SK-N-SH treated with all-trans-retinoic acid at 6 μM for 48 hours (cell line): ENCODE measurements around the gene RPL3.

Experiments
- ATAC-seq: fragments of 200-7000 bp; cut with Tn5 transposase; 3 replicates; pipeline ENCODE4 v1.9.1; 2020; ENCODE audit warnings: mild to moderate bottlenecking, moderate library complexity
- CSDC2 ChIP-seq: fragments of 250-450 bp; sonication (Bioruptor Pico); IDR thresholded peaks from 2 replicates; pipeline ENCODE4 v1.5.0; 2020; ENCODE audit warnings: mild to moderate bottlenecking, moderate library complexity
- ESRRG ChIP-seq: fragments of 250-450 bp; sonication (Bioruptor Pico); IDR thresholded peaks from 2 replicates; pipeline ENCODE4 v1.6.1; 2021; ENCODE audit warnings: mild to moderate bottlenecking
- GLIS3 ChIP-seq: fragments of 250-450 bp; sonication (Bioruptor Pico); IDR thresholded peaks from 2 replicates; pipeline ENCODE4 v1.5.0; 2020; ENCODE audit warnings: mild to moderate bottlenecking, moderate library complexity
- ISL1 ChIP-seq: fragments of 250-450 bp; sonication (Bioruptor Pico); IDR thresholded peaks from 2 replicates; pipeline ENCODE4 v2.1.2; 2022; ENCODE audit warnings: mild to moderate bottlenecking, moderate library complexity
- OSR1 ChIP-seq: fragments of 250-450 bp; sonication (Bioruptor Pico); IDR thresholded peaks from 2 replicates; pipeline ENCODE4 v1.8.0; 2022; ENCODE audit warnings: moderate library complexity, mild to moderate bottlenecking, inconsistent platforms
- PPARA ChIP-seq: fragments of 250-450 bp; sonication (Bioruptor Pico); IDR thresholded peaks from 2 replicates; pipeline ENCODE4 v1.5.0; 2020; ENCODE audit warnings: mild to moderate bottlenecking, borderline replicate concordance
- SNAI2 ChIP-seq: fragments of 250-450 bp; sonication (Bioruptor Pico); IDR thresholded peaks from 2 replicates; pipeline ENCODE4 v1.5.0; 2020; ENCODE audit warnings: mild to moderate bottlenecking, moderate library complexity
- TCF4 ChIP-seq: fragments of 250-450 bp; sonication (Bioruptor Pico); IDR thresholded peaks from 2 replicates; pipeline ENCODE4 v1.8.0; 2021; ENCODE audit warnings: mild to moderate bottlenecking, moderate library complexity, borderline replicate concordance
- ZC3H10 ChIP-seq: fragments of 250-450 bp; sonication (Bioruptor Pico); IDR thresholded peaks from 2 replicates; pipeline ENCODE4 v1.5.1; 2021; ENCODE audit warnings: mild to moderate bottlenecking, moderate library complexity
- ZFP3 ChIP-seq: fragments of 250-450 bp; sonication (Bioruptor Pico); IDR thresholded peaks from 2 replicates; pipeline ENCODE4 v1.5.0; 2020; ENCODE audit warnings: mild to moderate bottlenecking, moderate library complexity
- ZFP30 ChIP-seq: fragments of 450-650 bp; formaldehyde crosslinking; IDR thresholded peaks from 2 replicates; pipeline ENCODE4 v1.5.0; 2022; ENCODE audit warnings: mild to moderate bottlenecking, moderate library complexity
- ZNF565 ChIP-seq: fragments of 450-650 bp; formaldehyde crosslinking; conservative IDR thresholded peaks from 2 replicates; pipeline ENCODE4 v1.5.0; 2020; ENCODE audit warnings: low read depth, mild to moderate bottlenecking, moderate library complexity
- ZNF8 ChIP-seq: fragments of 450-650 bp; formaldehyde crosslinking; IDR thresholded peaks from 2 replicates; pipeline ENCODE4 v1.5.0; 2020; ENCODE audit warnings: mild to moderate bottlenecking, moderate library complexity
- TF ChIP-seq, protein P1 (sequence below): fragments of 250-450 bp; sonication (Bioruptor Pico); IDR thresholded peaks from 2 replicates; pipeline ENCODE4 v1.8.0; 2020; ENCODE audit warnings: mild to moderate bottlenecking, moderate library complexity, borderline replicate concordance
- TF ChIP-seq, protein P2 (sequence below): fragments of 250-450 bp; sonication (Bioruptor Pico); IDR thresholded peaks from 2 replicates; pipeline ENCODE4 v1.5.1; 2020; ENCODE audit warnings: low read depth, mild to moderate bottlenecking, moderate library complexity
- TF ChIP-seq, protein P3 (sequence below): fragments of 250-450 bp; sonication (Bioruptor Pico); IDR thresholded peaks from 2 replicates; pipeline ENCODE4 v1.5.1; 2021; ENCODE audit warnings: mild to moderate bottlenecking, moderate library complexity
- TF ChIP-seq, protein P4 (sequence below): fragments of 250-450 bp; sonication (Bioruptor Pico); IDR thresholded peaks from 2 replicates; pipeline ENCODE4 v1.5.0; 2020; ENCODE audit warnings: mild to moderate bottlenecking, moderate library complexity

RPL3 gene

DNA sequence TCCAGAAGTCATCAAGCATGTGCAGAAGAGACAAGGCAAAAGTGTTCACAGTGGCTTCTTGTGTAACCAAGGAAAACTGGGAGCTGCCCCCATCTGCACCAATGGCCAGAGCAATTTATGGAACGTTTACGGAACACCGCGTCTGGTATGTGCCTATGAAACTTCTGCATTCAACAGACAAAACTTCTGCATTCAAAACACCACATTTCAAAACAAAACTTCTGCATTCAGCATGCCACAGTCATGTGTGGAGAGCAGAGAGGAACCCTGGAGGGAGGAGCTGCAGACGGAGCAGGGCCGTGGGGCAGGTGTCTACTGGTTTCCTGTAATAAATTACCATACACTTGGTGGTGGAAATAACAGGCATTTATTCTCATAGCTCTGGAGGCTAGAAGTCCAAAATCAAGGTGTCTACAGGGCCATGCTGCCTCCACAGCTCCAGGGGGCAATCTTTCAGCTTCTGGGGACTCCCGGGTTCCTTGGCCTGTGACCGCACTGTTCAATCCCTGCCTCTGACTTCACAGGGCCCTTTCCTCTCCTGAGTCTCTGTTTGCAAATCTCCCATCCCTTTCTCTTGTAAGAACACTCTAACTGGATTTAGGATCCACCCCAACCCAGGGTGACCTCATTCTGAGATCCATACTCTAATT lies 32.2 kb downstream of the RPL3 start:
- TF ChIP-seq ESRRG = no peak
- no peak for TF ChIP-seq OSR1 (CRISPR knock-in tag)
- no peak for TF ChIP-seq TCF4
- no peak for TF ChIP-seq ISL1 (CRISPR knock-in tag)
- TF ChIP-seq GLIS3 = no peak
- no peak for TF ChIP-seq CSDC2 (CRISPR knock-in tag)
- no peak for TF ChIP-seq ZNF565 (CRISPR knock-in tag)
- TF ChIP-seq, protein P1, sequence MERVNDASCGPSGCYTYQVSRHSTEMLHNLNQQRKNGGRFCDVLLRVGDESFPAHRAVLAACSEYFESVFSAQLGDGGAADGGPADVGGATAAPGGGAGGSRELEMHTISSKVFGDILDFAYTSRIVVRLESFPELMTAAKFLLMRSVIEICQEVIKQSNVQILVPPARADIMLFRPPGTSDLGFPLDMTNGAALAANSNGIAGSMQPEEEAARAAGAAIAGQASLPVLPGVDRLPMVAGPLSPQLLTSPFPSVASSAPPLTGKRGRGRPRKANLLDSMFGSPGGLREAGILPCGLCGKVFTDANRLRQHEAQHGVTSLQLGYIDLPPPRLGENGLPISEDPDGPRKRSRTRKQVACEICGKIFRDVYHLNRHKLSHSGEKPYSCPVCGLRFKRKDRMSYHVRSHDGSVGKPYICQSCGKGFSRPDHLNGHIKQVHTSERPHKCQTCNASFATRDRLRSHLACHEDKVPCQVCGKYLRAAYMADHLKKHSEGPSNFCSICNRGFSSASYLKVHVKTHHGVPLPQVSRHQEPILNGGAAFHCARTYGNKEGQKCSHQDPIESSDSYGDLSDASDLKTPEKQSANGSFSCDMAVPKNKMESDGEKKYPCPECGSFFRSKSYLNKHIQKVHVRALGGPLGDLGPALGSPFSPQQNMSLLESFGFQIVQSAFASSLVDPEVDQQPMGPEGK (CRISPR knock-in tag) = no peak
- TF ChIP-seq SNAI2 (CRISPR knock-in tag) = no peak
- TF ChIP-seq, protein P2, sequence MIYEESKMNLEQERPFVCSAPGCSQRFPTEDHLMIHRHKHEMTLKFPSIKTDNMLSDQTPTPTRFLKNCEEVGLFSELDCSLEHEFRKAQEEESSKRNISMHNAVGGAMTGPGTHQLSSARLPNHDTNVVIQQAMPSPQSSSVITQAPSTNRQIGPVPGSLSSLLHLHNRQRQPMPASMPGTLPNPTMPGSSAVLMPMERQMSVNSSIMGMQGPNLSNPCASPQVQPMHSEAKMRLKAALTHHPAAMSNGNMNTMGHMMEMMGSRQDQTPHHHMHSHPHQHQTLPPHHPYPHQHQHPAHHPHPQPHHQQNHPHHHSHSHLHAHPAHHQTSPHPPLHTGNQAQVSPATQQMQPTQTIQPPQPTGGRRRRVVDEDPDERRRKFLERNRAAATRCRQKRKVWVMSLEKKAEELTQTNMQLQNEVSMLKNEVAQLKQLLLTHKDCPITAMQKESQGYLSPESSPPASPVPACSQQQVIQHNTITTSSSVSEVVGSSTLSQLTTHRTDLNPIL (CRISPR knock-in tag) = no peak
- TF ChIP-seq, protein P3, sequence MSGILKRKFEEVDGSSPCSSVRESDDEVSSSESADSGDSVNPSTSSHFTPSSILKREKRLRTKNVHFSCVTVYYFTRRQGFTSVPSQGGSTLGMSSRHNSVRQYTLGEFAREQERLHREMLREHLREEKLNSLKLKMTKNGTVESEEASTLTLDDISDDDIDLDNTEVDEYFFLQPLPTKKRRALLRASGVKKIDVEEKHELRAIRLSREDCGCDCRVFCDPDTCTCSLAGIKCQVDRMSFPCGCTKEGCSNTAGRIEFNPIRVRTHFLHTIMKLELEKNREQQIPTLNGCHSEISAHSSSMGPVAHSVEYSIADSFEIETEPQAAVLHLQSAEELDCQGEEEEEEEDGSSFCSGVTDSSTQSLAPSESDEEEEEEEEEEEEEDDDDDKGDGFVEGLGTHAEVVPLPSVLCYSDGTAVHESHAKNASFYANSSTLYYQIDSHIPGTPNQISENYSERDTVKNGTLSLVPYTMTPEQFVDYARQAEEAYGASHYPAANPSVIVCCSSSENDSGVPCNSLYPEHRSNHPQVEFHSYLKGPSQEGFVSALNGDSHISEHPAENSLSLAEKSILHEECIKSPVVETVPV (CRISPR knock-in tag) = no peak
- no peak for TF ChIP-seq ZNF8 (CRISPR knock-in tag)
- TF ChIP-seq PPARA (CRISPR knock-in tag) = no peak
- no peak for TF ChIP-seq ZFP3 (CRISPR knock-in tag)
- no peak for TF ChIP-seq ZC3H10 (CRISPR knock-in tag)
- no peak for TF ChIP-seq ZFP30 (CRISPR knock-in tag)
- no peak for ATAC-seq

DNA sequence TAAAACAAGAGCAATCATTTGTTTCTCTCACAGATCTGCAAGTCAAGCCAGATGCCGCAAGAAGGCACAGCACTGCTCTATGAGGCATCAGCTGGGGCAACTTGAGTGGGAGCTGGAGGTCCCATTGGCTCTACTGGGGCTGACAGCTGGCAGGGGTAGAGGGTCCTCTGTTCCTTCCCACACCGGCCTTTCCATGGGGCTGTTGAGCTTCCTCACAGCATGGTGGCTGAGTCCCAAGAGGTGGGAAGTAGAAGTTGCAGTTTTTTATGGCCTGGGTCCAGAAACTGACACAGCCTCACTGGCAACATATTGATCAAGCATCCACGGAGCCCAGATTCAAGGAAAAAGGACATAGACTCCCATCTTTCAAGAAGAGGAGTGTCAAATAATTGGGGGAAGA lies 34.4 kb downstream of the RPL3 start:
- TF ChIP-seq TCF4 = no peak
- peak; percentile 79 for TF ChIP-seq ZNF565 (CRISPR knock-in tag)
- TF ChIP-seq CSDC2 (CRISPR knock-in tag) = no peak
- TF ChIP-seq OSR1 (CRISPR knock-in tag) = no peak
- TF ChIP-seq, protein P2 (CRISPR knock-in tag) = no peak
- no peak for ATAC-seq

DNA sequence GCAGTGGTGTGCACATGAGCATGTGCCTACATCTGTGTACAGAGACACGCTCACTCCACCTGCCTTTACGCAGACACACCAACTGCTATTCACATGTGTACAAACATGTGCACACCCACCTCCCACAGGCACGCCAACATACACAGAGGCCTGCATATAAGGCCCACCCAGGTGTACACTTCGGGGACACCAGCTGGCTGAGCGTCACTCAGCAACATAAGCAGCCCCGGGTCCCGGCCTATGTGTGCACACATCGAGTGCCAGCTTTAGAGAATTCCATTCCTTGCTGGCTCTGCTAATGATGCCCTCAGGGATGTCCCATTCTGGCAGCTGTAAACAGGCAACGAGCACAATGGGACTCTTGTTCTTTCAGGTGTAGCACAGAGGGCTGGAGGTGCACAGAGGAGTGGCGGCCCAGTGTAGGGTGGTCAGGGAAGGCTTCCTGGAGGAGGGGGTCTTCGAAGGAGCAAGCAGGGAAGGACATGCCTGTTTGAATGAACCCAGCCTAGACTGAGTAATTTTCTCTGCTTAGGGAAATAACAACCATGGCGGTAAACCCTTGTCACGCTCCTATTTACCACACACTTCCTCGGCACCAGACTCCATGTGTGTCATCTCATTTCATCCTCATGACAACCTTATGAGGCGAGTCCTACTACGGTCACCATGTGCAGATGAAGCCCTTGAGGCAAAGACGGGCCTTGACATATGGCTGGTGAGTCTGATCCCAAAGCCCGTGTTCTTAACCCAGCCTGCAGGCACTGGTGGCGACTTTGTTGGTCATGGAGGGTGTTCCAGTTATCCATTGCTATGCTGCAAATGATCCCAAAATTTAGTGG lies 35.1 kb downstream of the RPL3 start:
- no peak for ATAC-seq
- TF ChIP-seq, protein P4, sequence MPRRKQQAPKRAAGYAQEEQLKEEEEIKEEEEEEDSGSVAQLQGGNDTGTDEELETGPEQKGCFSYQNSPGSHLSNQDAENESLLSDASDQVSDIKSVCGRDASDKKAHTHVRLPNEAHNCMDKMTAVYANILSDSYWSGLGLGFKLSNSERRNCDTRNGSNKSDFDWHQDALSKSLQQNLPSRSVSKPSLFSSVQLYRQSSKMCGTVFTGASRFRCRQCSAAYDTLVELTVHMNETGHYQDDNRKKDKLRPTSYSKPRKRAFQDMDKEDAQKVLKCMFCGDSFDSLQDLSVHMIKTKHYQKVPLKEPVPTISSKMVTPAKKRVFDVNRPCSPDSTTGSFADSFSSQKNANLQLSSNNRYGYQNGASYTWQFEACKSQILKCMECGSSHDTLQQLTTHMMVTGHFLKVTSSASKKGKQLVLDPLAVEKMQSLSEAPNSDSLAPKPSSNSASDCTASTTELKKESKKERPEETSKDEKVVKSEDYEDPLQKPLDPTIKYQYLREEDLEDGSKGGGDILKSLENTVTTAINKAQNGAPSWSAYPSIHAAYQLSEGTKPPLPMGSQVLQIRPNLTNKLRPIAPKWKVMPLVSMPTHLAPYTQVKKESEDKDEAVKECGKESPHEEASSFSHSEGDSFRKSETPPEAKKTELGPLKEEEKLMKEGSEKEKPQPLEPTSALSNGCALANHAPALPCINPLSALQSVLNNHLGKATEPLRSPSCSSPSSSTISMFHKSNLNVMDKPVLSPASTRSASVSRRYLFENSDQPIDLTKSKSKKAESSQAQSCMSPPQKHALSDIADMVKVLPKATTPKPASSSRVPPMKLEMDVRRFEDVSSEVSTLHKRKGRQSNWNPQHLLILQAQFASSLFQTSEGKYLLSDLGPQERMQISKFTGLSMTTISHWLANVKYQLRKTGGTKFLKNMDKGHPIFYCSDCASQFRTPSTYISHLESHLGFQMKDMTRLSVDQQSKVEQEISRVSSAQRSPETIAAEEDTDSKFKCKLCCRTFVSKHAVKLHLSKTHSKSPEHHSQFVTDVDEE (CRISPR knock-in tag) = no peak
- TF ChIP-seq, protein P1 (CRISPR knock-in tag) = no peak
- TF ChIP-seq CSDC2 (CRISPR knock-in tag) = no peak
